A549 (cell line): Measurements from ENCODE around the gene PSRC1.

ENCODE experiments used
- BHLHE40 ChIP-seq: IDR thresholded peaks from 2 replicates; pipeline ENCODE4 v1.6.1; 2012; ENCODE audit warnings: low read depth, low read length, inconsistent platforms
- NPAS2 ChIP-seq: fragments of 250-450 bp; sonication (Bioruptor Pico); IDR thresholded peaks from 2 replicates; pipeline ENCODE4 v1.8.0; 2022; ENCODE audit warnings: mild to moderate bottlenecking, moderate library complexity, borderline replicate concordance
- POLR2A ChIP-seq: IDR thresholded peaks from 2 replicates; pipeline ENCODE4 v1.6.1; 2012; ENCODE audit warnings: mild to moderate bottlenecking, low read length
- SMC3 ChIP-seq: fragments of >200 bp; sonication (Bioruptor Twin); formaldehyde crosslinking; IDR thresholded peaks from 3 replicates; pipeline ENCODE4 v1.6.1; 2018; ENCODE audit warnings: inconsistent platforms

GRCh38 chr1:109280862-109281261 lies 2.1 kb downstream of the PSRC1 start:
- no peak for TF ChIP-seq SMC3
- TF ChIP-seq BHLHE40, result no peak
- TF ChIP-seq POLR2A, result no peak
- TF ChIP-seq NPAS2, result no peak
